Peyer's patch (tissue), 4 donors: ENCODE results near the gene CEACAM5. TPM values are rescaled to one million over a fixed set of nuclear protein-coding genes. Genes with fewer than 3 reads are reported as not detected.
"Not testable (repeated sequence)": the region's sequence is repeated elsewhere in the genome, so short reads cannot be mapped to it uniquely, and the experiment has no call there.

ENCODE experiments used
- DNase-seq, 3 donors: peaks; one replicate each; pipeline ENCODE4 v3.0.0-alpha.2; 2017 to 2019
- H3K27ac ChIP-seq, 4 donors: fragments of 200-600 bp; sonication (generic); one replicate each; pipeline ENCODE4 v1.5.1; 2016 to 2019
- H3K27me3 ChIP-seq, 2 donors: fragments of 200-600 bp; sonication (generic); one replicate each; pipeline ENCODE4 v1.5.1; 2019
- H3K36me3 ChIP-seq, 3 donors: fragments of 200-600 bp; sonication (generic); one replicate each; pipeline ENCODE4 v1.5.1; 2016 to 2019
- H3K4me1 ChIP-seq, 4 donors: fragments of 200-600 bp; sonication (generic); one replicate each; pipeline ENCODE4 v1.5.1; 2016 to 2019
- H3K4me3 ChIP-seq, 4 donors: fragments of 200-600 bp; sonication (generic); 1 replicate in 3 of 4; 2 replicates in 1 of 4; pipeline ENCODE4 v1.5.1; 2016 to 2019; ENCODE audit warnings: mild to moderate bottlenecking in 1 of 4
- H3K9me3 ChIP-seq, 4 donors: fragments of 200-600 bp; sonication (generic); one replicate each; pipeline ENCODE4 v1.5.1; 2016 to 2019; ENCODE audit warnings: mild to moderate bottlenecking in 1 of 4
- POLR2A ChIP-seq, 2 donors: fragments of 450-650 bp; IDR thresholded peaks; one replicate each; pipeline ENCODE4 v1.5.1; 2017; ENCODE audit warnings: antibody characterized with exemption in 2 of 2, mild to moderate bottlenecking in 2 of 2, moderate library complexity in 2 of 2
- total RNA-seq, 4 donors: library from RNA; depleted of rRNA; stranded (reverse); fragments of >200 nt; gene quantifications; one replicate each; pipeline ENCODE4 v1.1.0, GENCODE V29; 2016
- TF ChIP-seq, protein P1 (sequence below), 6 experiments: fragments of 450-650 bp in 4 of 6; fragments of 200-600 bp in 2 of 6; sonication (generic) in 1 of 6; IDR thresholded peaks; one replicate each; pipeline ENCODE4 v1.5.1; 2017 to 2019; ENCODE audit warnings: antibody characterized with exemption in 6 of 6, mild to moderate bottlenecking in 3 of 6, moderate library complexity in 1 of 6

The CEACAM5 gene
- total RNA-seq, 4 donors from 2014 or later = 63.9 to 113 (median 99.3) TPM

DNA sequence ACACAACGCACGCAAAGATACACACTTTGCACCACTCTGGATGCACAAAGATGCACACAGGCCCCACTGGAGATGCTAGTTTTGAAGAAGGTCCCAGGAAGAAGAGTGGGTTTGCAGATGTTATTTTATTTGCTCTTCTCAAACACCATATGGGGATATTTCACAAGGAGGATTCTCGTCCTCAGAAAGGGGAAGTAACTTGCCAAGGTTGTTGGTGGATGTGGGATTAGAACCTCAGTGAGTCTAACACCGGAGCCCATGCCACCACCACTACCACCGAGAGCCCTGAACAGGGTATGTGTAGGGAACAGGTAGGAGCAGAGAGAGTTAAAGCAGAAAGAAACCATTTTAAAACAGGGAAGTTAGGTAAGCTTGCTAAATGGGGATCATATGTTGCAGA, 37.3 kb downstream of the CEACAM5 start:
- Histone ChIP-seq H3K9me3 (no peaks in the 10 kb centered on the region), H3K27me3 (no peaks in the 10 kb centered on the region), H3K27ac (peak overlapping the region in 2 of 4 donors; percentile 60 to 62), H3K4me3 (no peak overlapping the region), H3K36me3 (no peaks in the 10 kb centered on the region), H3K4me1 (peaks cover 0 to 10% (median 0%) of the 10 kb centered on the region in 4 donors)
- TF ChIP-seq POLR2A (IDR thresholded peaks at IDR 0.05) = no peak
- TF ChIP-seq, protein P1, sequence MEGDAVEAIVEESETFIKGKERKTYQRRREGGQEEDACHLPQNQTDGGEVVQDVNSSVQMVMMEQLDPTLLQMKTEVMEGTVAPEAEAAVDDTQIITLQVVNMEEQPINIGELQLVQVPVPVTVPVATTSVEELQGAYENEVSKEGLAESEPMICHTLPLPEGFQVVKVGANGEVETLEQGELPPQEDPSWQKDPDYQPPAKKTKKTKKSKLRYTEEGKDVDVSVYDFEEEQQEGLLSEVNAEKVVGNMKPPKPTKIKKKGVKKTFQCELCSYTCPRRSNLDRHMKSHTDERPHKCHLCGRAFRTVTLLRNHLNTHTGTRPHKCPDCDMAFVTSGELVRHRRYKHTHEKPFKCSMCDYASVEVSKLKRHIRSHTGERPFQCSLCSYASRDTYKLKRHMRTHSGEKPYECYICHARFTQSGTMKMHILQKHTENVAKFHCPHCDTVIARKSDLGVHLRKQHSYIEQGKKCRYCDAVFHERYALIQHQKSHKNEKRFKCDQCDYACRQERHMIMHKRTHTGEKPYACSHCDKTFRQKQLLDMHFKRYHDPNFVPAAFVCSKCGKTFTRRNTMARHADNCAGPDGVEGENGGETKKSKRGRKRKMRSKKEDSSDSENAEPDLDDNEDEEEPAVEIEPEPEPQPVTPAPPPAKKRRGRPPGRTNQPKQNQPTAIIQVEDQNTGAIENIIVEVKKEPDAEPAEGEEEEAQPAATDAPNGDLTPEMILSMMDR (IDR thresholded peaks at IDR 0.05) = no peak
- no peak for DNase-seq

DNA sequence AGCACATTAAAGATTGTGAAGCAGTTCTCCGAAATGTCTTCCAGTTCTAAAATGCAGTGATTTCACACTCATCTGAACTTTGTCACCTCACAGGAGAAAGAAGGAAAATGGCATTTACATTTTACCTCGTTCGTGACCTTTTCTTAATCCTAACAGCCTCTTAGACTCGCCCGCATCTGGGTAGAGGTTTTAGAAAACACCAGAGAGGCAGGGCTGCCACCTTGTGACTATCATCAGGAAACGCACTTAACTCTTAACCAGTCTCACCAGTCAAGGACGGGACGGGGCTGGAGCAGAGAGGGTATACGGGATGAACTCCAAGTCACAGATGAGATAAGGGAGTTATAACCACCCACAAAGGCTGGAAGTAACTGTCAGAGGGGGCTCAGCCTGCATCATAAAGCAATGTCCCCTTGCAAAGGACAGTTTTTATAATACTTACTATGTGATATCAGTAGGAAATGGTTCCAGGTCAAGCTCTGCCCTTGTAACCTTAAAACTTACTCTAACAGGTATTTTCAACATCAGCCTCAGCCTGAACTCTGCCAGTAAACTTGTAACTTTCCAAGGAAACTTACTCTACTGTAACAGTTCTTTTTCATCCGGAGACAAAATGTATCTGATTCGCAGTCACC, 38.3 kb downstream of the CEACAM5 start:
- Histone ChIP-seq H3K36me3 (no peaks in the 10 kb centered on the region), H3K27me3 (no peaks in the 10 kb centered on the region), H3K4me3 (no peak overlapping the region), H3K27ac (no peak overlapping the region), H3K9me3 (no peaks in the 10 kb centered on the region), H3K4me1 (peaks cover 0 to 10% (median 0%) of the 10 kb centered on the region in 4 donors)
- TF ChIP-seq, protein P1 (IDR thresholded peaks at IDR 0.05) = peak in 4 of 6 experiments; percentile 47 to 87 (median 84)
- no peak for TF ChIP-seq POLR2A (IDR thresholded peaks at IDR 0.05)
- peak in 2 of 3 donors; percentile 55 to 79 for DNase-seq

DNA sequence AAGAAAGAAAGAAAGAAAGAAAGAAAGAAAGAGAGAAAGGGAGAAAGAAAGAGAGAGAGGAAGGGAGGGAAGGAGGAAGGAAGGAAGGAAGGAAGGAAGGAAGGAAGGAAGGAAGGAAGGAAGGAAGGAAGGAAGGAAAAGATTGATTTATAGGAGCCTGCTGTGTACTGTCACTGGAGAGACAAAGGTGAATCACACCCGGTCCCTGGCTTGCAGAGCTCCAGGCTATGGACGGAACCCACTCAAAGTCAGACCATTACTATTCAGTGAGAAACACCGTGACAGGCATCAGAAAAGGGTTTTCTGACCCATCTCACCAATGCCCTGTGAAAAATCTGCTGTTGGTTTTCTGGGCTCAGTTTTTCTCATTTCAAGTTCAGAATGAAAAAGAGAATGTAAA, 39.6 kb downstream of the CEACAM5 start:
- peaks cover 0 to 10% (median 0%) of the 10 kb centered on the region in 4 donors for H3K4me1 ChIP-seq
- no peak overlapping the region for H3K4me3 ChIP-seq
- no peaks in the 10 kb centered on the region for H3K9me3 ChIP-seq
- no peak for DNase-seq
- H3K27ac ChIP-seq = no peak overlapping the region
- no peak for TF ChIP-seq POLR2A (IDR thresholded peaks at IDR 0.05)
- TF ChIP-seq, protein P1 (IDR thresholded peaks at IDR 0.05) = no peak
- no peaks in the 10 kb centered on the region for H3K27me3 ChIP-seq
- H3K36me3 ChIP-seq = no peaks in the 10 kb centered on the region

DNA sequence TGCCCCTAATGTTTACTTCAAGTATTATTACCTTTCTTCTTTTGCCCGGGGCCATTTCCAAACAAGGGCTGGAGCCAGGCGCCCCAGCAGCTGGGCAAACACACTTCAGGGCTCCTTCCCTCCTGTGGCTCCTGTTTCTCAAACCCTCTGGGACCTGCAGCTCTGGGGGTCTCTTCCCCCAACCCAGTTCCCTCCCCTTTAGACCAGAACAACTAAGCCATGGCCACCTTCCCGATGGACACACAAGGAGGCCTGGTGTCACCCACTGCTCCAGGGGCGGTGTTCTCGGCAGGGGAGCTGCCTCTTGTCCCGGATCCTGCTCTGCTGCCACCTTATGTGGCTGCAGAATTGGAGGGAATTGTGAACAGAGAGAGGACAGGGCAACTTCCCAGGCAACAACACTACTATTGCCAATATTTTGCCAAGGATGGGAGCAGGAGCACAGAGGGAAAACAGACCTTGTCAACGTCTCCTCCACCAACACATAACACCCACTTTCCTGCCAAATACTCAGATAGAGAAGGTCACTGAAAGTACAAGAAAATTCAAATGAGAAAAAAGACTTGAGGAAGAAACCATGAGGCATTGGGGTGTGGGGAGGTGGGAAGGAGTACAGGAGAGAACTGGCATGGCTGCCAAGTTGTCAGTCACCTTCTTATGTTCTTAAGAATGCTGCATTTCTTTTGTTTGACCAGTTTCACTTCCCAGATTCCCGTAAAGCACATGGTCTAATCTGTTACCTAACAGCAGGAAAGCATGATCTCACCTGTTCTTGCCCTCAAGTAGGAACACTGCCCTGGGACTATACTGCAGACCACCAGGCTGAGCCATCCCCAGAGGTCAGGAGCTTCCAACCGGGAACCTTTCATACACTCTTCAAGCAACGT, 42.1 kb downstream of the CEACAM5 start:
- H3K36me3 ChIP-seq, H3K27ac ChIP-seq, H3K4me3 ChIP-seq, H3K9me3 ChIP-seq, DNase-seq, H3K4me1 ChIP-seq, H3K27me3 ChIP-seq: not testable (repeated sequence)

DNA sequence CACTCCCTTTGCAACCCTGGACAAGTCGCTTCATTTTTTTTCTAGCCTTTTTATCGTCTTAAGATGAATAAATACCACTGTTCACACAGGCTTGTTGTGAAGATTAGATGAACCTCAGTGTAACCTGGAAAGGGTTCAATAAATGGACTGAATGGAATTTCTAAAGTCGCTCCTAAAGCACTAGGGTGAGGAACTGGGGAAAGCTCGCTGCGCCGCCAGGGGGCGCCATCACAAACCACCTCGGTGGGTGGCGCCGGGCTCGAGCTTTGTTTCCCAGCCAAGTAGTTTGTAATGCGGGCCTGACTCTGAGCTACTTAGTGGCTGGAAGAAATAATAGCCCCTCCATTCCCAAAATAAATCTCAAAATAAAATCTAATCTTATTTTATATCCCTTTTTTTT, 44.7 kb downstream of the CEACAM5 start:
- H3K4me3 ChIP-seq = no peak overlapping the region
- H3K27ac ChIP-seq = no peak overlapping the region
- DNase-seq = peak; percentile 58 to 89 (median 83)
- no peaks in the 10 kb centered on the region for H3K9me3 ChIP-seq
- peaks cover 0 to 19% (median 0%) of the 10 kb centered on the region in 4 donors for H3K4me1 ChIP-seq
- TF ChIP-seq, protein P1 (IDR thresholded peaks at IDR 0.05) = peak; percentile 70 to 87 (median 79)
- no peak for TF ChIP-seq POLR2A (IDR thresholded peaks at IDR 0.05)
- H3K36me3 ChIP-seq = no peaks in the 10 kb centered on the region
- no peaks in the 10 kb centered on the region for H3K27me3 ChIP-seq
